Omental fat pad (tissue), 4 donors: Measurements from ENCODE around the gene VWF. TPM values are rescaled to one million over a fixed set of nuclear protein-coding genes. Genes with fewer than 3 reads are reported as not detected.

Source experiments
- ATAC-seq: fragments of 150-250 bp; one replicate; pipeline ENCODE4 v1.9.1; 2016; ENCODE audit warnings: mild to moderate bottlenecking, moderate library complexity; ENCODE audit not compliant: low FRiP score
- DNase-seq: peaks from one replicate; pipeline ENCODE4 v3.0.0-alpha.2; 2019; ENCODE audit warnings: low spot score
- total RNA-seq, 4 donors: library from RNA; depleted of rRNA; stranded (reverse); fragments of >200 nt; gene quantifications; one replicate each; pipeline ENCODE4 v1.1.0, GENCODE V29; 2016
- TF ChIP-seq, protein P1 (sequence below), 3 donors: fragments of 450-650 bp; IDR thresholded peaks; one replicate each; pipeline ENCODE4 v1.5.1; 2016 to 2017; ENCODE audit warnings: antibody characterized with exemption in 3 of 3, mild to moderate bottlenecking in 3 of 3, moderate library complexity in 2 of 3

The VWF gene
- total RNA-seq, 4 donors from 2014 or later = 78.4 to 1,203 (median 422) TPM

GRCh38 chr12:5921966-5922899, 202.2 kb downstream of the VWF start:
- ATAC-seq (no peak), DNase-seq (no peak)
- TF ChIP-seq, protein P1, sequence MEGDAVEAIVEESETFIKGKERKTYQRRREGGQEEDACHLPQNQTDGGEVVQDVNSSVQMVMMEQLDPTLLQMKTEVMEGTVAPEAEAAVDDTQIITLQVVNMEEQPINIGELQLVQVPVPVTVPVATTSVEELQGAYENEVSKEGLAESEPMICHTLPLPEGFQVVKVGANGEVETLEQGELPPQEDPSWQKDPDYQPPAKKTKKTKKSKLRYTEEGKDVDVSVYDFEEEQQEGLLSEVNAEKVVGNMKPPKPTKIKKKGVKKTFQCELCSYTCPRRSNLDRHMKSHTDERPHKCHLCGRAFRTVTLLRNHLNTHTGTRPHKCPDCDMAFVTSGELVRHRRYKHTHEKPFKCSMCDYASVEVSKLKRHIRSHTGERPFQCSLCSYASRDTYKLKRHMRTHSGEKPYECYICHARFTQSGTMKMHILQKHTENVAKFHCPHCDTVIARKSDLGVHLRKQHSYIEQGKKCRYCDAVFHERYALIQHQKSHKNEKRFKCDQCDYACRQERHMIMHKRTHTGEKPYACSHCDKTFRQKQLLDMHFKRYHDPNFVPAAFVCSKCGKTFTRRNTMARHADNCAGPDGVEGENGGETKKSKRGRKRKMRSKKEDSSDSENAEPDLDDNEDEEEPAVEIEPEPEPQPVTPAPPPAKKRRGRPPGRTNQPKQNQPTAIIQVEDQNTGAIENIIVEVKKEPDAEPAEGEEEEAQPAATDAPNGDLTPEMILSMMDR (IDR thresholded peaks at IDR 0.05) = no peak

DNA sequence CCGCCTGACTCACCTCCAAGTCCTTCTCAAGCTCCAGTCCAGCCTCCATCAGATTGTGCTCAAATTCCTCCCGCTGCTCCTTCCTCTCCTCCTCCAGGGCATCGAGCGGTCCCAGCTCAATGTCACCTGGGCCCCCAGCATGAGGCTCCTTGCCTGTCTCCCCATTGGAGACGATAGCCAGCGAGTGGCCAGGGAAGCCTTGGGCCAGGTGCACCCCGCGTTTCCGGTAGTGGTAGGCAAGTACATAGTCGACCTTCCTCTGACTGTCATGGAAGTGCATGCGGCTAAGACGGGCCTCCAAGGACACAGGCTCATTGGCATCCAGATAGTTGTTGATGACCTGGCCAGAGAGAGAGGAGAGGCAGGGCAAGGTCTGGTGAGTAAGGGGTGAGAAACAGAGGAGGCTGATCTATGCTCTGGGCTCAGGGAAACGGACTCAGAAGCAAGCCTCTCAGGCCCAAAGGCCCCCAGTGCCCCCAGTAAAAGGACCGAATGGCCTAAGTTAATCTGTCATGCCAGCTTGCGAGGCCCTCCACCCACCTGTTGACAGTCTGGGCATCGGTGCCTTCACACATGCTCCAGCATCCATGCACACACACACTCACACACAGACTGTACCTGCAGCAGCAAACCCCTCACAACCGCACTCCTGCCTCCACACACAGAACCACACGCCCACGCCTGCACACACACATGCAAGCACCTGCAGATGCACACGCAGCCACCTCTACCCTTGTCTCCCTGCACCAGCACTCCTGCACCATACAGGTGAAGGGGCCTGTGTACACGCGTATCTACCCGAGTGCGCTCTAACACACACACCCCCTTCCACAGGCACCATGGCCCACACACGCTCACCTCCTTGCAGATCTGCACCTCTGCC, 203.2 kb downstream of the VWF start:
- TF ChIP-seq, protein P1 (IDR thresholded peaks at IDR 0.05) = no peak
- no peak for ATAC-seq
- DNase-seq = no peak

- ATAC-seq = no peak
Observed at GRCh38 chr12:5916785-5917290, 207.6 kb downstream of the VWF start.

GRCh38 chr12:5915511-5915910, 209.0 kb downstream of the VWF start:
- no peak for ATAC-seq
- no peak for DNase-seq
- TF ChIP-seq, protein P1 (IDR thresholded peaks at IDR 0.05) = no peak

More at GRCh38 chr12:5916785-5917290, 207.6 kb downstream of the VWF start:
- DNase-seq = no peak
- TF ChIP-seq, protein P1 (IDR thresholded peaks at IDR 0.05) = no peak

GRCh38 chr12:5914387-5915149, 209.9 kb downstream of the VWF start:
- TF ChIP-seq, protein P1 (IDR thresholded peaks at IDR 0.05) = no peak
- DNase-seq (no peak), ATAC-seq (no peak)

DNA sequence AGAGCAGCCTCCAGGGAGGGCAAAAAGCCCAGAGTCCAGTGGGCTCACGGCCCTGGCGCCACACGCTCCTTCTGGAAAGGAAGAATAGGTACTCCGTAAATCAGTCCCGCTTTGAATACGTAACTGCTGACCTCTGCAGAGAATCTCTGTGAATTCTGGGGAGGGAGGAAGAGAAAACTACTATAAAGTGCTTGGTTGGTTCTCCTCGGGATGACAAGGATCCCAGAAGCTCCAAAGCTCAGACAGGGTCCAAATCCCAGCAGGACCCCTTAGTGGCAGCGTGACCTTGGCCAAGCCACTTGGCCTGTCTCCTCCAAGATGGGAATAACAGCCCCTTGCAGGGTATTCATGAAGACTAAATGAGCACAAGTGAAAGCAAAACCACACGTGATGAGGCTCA, 211.1 kb downstream of the VWF start:
- no peak for ATAC-seq
- DNase-seq = no peak
- TF ChIP-seq, protein P1 (IDR thresholded peaks at IDR 0.05) = no peak
